Left lung (tissue), 10 donors: ENCODE data around the gene PCDHA4. TPM values are rescaled to one million over a fixed set of nuclear protein-coding genes. Genes with fewer than 3 reads are reported as not detected.
"Not testable (repeated sequence)": the region's sequence is repeated elsewhere in the genome, so short reads cannot be mapped to it uniquely, and the experiment has no call there.

Source experiments
- ATAC-seq: fragments of 200-7000 bp; cut with Tn5 transposase; one replicate; pipeline ENCODE4 v1.9.1; 2020; ENCODE audit warnings: moderate library complexity
- DNase-seq, 4 donors: peaks; one replicate each; pipeline ENCODE4 v3.0.0-alpha.2; 2013 to 2020
- H3K27ac ChIP-seq, 2 donors: fragments of 200-600 bp; sonication (generic) in 1 of 2; one replicate each; pipeline versions ENCODE4 v1.5.0 to v1.8.0; 2020 to 2021
- H3K27me3 ChIP-seq, 2 donors: fragments of 200-600 bp; sonication (generic) in 1 of 2; one replicate each; pipeline versions ENCODE4 v1.5.0 to v1.8.0; 2020 to 2021
- H3K36me3 ChIP-seq, 2 donors: fragments of 200-600 bp; sonication (generic) in 1 of 2; one replicate each; pipeline versions ENCODE4 v1.5.0 to v1.8.0; 2020 to 2021
- H3K4me1 ChIP-seq, 2 donors: fragments of 200-600 bp; one replicate each; pipeline ENCODE4 v1.8.0; 2021
- H3K4me3 ChIP-seq, 2 donors: fragments of 200-600 bp; sonication (generic) in 1 of 2; one replicate each; pipeline versions ENCODE4 v1.5.0 to v1.8.0; 2020 to 2021; ENCODE audit warnings: mild to moderate bottlenecking in 1 of 2
- H3K9me3 ChIP-seq, 2 donors: fragments of 200-600 bp; sonication (generic) in 1 of 2; one replicate each; pipeline versions ENCODE4 v1.5.0 to v1.8.0; 2020 to 2021
- CTCF ChIP-seq, 2 donors: fragments of 200-600 bp; sonication (generic) in 1 of 2; IDR thresholded peaks; one replicate each; pipeline versions ENCODE4 v1.5.0 to v1.8.0; 2021; ENCODE audit warnings: antibody characterized with exemption in 2 of 2
- intact Hi-C, 2 donors: fragments of 100-400 bp; cut with DNase I; formaldehyde crosslinking; loops; one replicate each; pipeline versions ENCODE4 v1.11.2 to v1.14.2; 2022
- polyA plus RNA-seq, 6 donors: library from polyadenylated mRNA; unstranded; fragments of 120-200 nt; gene quantifications; one replicate each; pipeline ENCODE4 v1.2.1, GENCODE V29; 2013; ENCODE audit not compliant: insufficient read length in 6 of 6
- total RNA-seq, 2 donors: library from RNA; stranded (reverse); fragmentation: NEBNext Ultra II Directional; extraction: Animal tissue kit (Norgen Biotek cat#: 25700); gene quantifications; one replicate each; pipeline ENCODE4 v1.2.1, GENCODE V29; 2021
- donor health status: DM: no; HTN: yes; CAD: no.
- donor health status: DM: no; HTN: no; CAD: no.

The PCDHA4 gene
- total and polyA plus RNA-seq, 8 donors, result 0.20 to 0.79 (median 0.50) TPM

GRCh38 chr5:140835622-140836510 is 29.0 kb downstream of the PCDHA4 start:
- Histone ChIP-seq H3K27ac (no peak overlapping the region), H3K4me3 (no peak overlapping the region), H3K36me3 (no peaks in the 10 kb centered on the region), H3K27me3 (peaks cover 9 to 77% of the 10 kb centered on the region in 2 donors), H3K9me3 (peaks cover 0 to 23% of the 10 kb centered on the region in 2 donors), H3K4me1 (no peaks in the 10 kb centered on the region)
- TF ChIP-seq CTCF (IDR thresholded peaks at IDR 0.05), result no peak
- ATAC-seq (no peak), DNase-seq (peak in 1 of 4 donors; percentile 75)
- intact Hi-C loops, result no loop called here

GRCh38 chr5:140840978-140841962 is 34.4 kb downstream of the PCDHA4 start, which contains the start of gene PCDHA8:
PCDHA8 (plus strand) TSS chr5:140841187; CDS start chr5:140841322, 135 bp downstream.
- ATAC-seq (no peak), DNase-seq (no peak)
- peak; percentile 13 to 14 for TF ChIP-seq CTCF (IDR thresholded peaks at IDR 0.05)
- Histone ChIP-seq H3K4me3 (no peak within 1 kb of the TSS), H3K9me3 (peaks cover 0 to 20% of the 10 kb centered on the region in 2 donors), H3K27ac (no peak within 1 kb of the TSS), H3K4me1 (no peaks in the 10 kb centered on the region), H3K36me3 (no peaks in the 10 kb centered on the region), H3K27me3 (peaks cover 4 to 52% of the 10 kb centered on the region in 2 donors)
- intact Hi-C loops, result no loop called here

GRCh38 chr5:140842798-140843733 is 36.2 kb downstream of the PCDHA4 start:
- no peaks in the 10 kb centered on the region for H3K36me3 ChIP-seq
- H3K9me3 ChIP-seq, result peaks cover 0 to 17% of the 10 kb centered on the region in 2 donors
- H3K27me3 ChIP-seq, result peaks cover 4 to 39% of the 10 kb centered on the region in 2 donors
- no peak overlapping the region for H3K27ac ChIP-seq
- TF ChIP-seq CTCF (IDR thresholded peaks at IDR 0.05), result no peak
- no peak for ATAC-seq
- intact Hi-C loops, result no loop called here
- H3K4me1 ChIP-seq, result no peaks in the 10 kb centered on the region
- H3K4me3 ChIP-seq, result no peak overlapping the region
- peak in 1 of 4 donors; percentile 41 for DNase-seq

GRCh38 chr5:140848139-140849102 is 41.6 kb downstream of the PCDHA4 start, which contains the start of gene PCDHA9:
PCDHA9 (plus strand) TSS chr5:140848382; CDS start chr5:140848496, 114 bp downstream.
- ATAC-seq, H3K4me1 ChIP-seq, DNase-seq, H3K36me3 ChIP-seq, H3K4me3 ChIP-seq, intact Hi-C loops, H3K27ac ChIP-seq: not testable (repeated sequence)
- peaks cover 0 to 12% of the 10 kb centered on the region in 2 donors for H3K9me3 ChIP-seq
- peaks cover 0 to 26% of the 10 kb centered on the region in 2 donors for H3K27me3 ChIP-seq

- peaks cover 0 to 25% of the 10 kb centered on the region in 2 donors for H3K27me3 ChIP-seq
- DNase-seq, result peak in 1 of 4 donors; percentile 46
- H3K4me3 ChIP-seq, H3K4me1 ChIP-seq, ATAC-seq, intact Hi-C loops, H3K36me3 ChIP-seq, H3K27ac ChIP-seq: not testable (repeated sequence)
- H3K9me3 ChIP-seq, result peaks cover 0 to 11% of the 10 kb centered on the region in 2 donors
Observed at GRCh38 chr5:140849831-140850634, 43.2 kb downstream of the PCDHA4 start.
